ENCODE data around the gene HDAC11.

- peak in 1 of 4 experiments; percentile 16 for TF ChIP-seq CTCF (IDR thresholded peaks at IDR 0.05)
- no peak for TF ChIP-seq POLR2A (IDR thresholded peaks at IDR 0.05)
Measured at GRCh38 chr3:13500133-13500885, 20.2 kb downstream of the HDAC11 start.

Measured in uterus (tissue), 2 donors.